Kidney (tissue), 14 donors: Measurements from ENCODE around the gene TMTC3. TPM values are rescaled to one million over a fixed set of nuclear protein-coding genes. Genes with fewer than 3 reads are reported as not detected.

Experiments
- DNase-seq, 5 donors: peaks; one replicate each; pipeline ENCODE4 v3.0.0-alpha.2; 2013 to 2020
- FAIRE-seq: peaks from 2 replicates; lab custom pipeline; 2012; peaks lifted over from hg19 to GRCh38; lab: Jason Lieb, UNC
- H3K27ac ChIP-seq, 2 donors: one replicate each; pipeline ENCODE4 v1.7.0; 2013; ENCODE audit warnings: low read depth in 2 of 2, low read length in 2 of 2, inconsistent platforms in 1 of 2
- H3K27me3 ChIP-seq: one replicate; pipeline ENCODE4 v1.7.1; 2013; ENCODE audit warnings: low read length, inconsistent platforms; ENCODE audit not compliant: control insufficient read depth, insufficient read depth
- H3K36me3 ChIP-seq, 3 donors: one replicate each; pipeline versions ENCODE4 v1.7.0 to v1.7.1; 2013; ENCODE audit warnings: low read length in 3 of 3, control low read depth in 1 of 3, inconsistent platforms in 1 of 3; ENCODE audit not compliant: insufficient read depth in 3 of 3, control insufficient read depth in 2 of 3
- H3K4me1 ChIP-seq, 3 donors: one replicate each; pipeline versions ENCODE4 v1.7.0 to v1.7.1; 2013; ENCODE audit warnings: low read length in 3 of 3, inconsistent platforms in 1 of 3, low read depth in 1 of 3; ENCODE audit not compliant: control insufficient read depth in 2 of 3, insufficient read depth in 2 of 3
- H3K4me3 ChIP-seq, 3 donors: one replicate each; pipeline versions ENCODE4 v1.7.0 to v1.8.1; 2013; ENCODE audit warnings: low read length in 3 of 3, control low read depth in 1 of 3, inconsistent platforms in 1 of 3
- H3K9ac ChIP-seq, 3 donors: one replicate each; pipeline versions ENCODE4 v1.7.0 to v1.7.1; 2013; ENCODE audit warnings: low read length in 3 of 3, control low read depth in 1 of 3, inconsistent platforms in 1 of 3
- H3K9me3 ChIP-seq, 3 donors: one replicate each; pipeline versions ENCODE4 v1.7.0 to v1.7.1; 2013; ENCODE audit warnings: low read length in 3 of 3, control low read depth in 1 of 3, inconsistent platforms in 1 of 3; ENCODE audit not compliant: control insufficient read depth in 2 of 3, insufficient read depth in 1 of 3
- CTCF ChIP-seq: IDR thresholded peaks from 3 replicates; pipeline ENCODE4 v1.5.1; 2012; ENCODE audit warnings: mild to moderate bottlenecking, moderate library complexity, borderline replicate concordance; ENCODE audit not compliant: insufficient read depth; ENCODE audit errors: extremely low read depth
- intact Hi-C: fragments of 100-400 bp; cut with DNase I; formaldehyde crosslinking; loops from one replicate; pipeline ENCODE4 v1.11.1; 2022
- polyA plus RNA-seq: library from polyadenylated mRNA; stranded (reverse); fragments of 350-450 nt; fragmentation: Illumina TruSeq; extraction: RNeasy Lipid Tissue Mini Kit (QIAGEN cat#74804); gene quantifications from one replicate; pipeline ENCODE4 v1.2.3, GENCODE V29; 2014; ENCODE audit warnings: low read depth, low replicate concordance; ENCODE audit not compliant: insufficient read depth
- total RNA-seq: library from RNA; stranded (reverse); fragmentation: NEBNext Ultra II Directional; extraction: Animal tissue kit (Norgen Biotek cat#: 25700); gene quantifications from one replicate; pipeline ENCODE4 v1.2.1, GENCODE V29; 2021
- donor health status: control.
- donor health status: control.
- donor health status: control.
- donor health status: control.
- donor health status: control.
- donor health status: DM: yes; HTN: yes; CAD: no.
- donor health status: Normal renal cell carcinoma (clear cell type).

Gene TMTC3
- total and polyA plus RNA-seq, 2 donors from 2014 or later: 5.1 to 23.5 TPM

GRCh38 chr12:88242939-88243338, 100.8 kb downstream of the TMTC3 start:
- Histone ChIP-seq H3K4me3 (no peak overlapping the region), H3K4me1 (no peaks in the 10 kb centered on the region), H3K9ac (no peak overlapping the region), H3K27me3 (no peaks in the 10 kb centered on the region), H3K27ac (no peak overlapping the region), H3K36me3 (no peaks in the 10 kb centered on the region), H3K9me3 (no peaks in the 10 kb centered on the region)
- TF ChIP-seq CTCF: no peak
- DNase-seq (no peak), FAIRE-seq (no peak)
- intact Hi-C loops: no loop called here

GRCh38 chr12:88243982-88244381, 101.9 kb downstream of the TMTC3 start:
- TF ChIP-seq CTCF: no peak
- Histone ChIP-seq H3K4me1 (no peaks in the 10 kb centered on the region), H3K4me3 (no peak overlapping the region), H3K9me3 (no peaks in the 10 kb centered on the region), H3K9ac (no peak overlapping the region), H3K27ac (no peak overlapping the region), H3K27me3 (no peaks in the 10 kb centered on the region), H3K36me3 (no peaks in the 10 kb centered on the region)
- no peak for DNase-seq
- FAIRE-seq: no peak
- intact Hi-C loops: no loop called here

GRCh38 chr12:88245905-88246304, 103.8 kb downstream of the TMTC3 start:
- peak; percentile 33 for FAIRE-seq
- Histone ChIP-seq H3K4me1 (no peaks in the 10 kb centered on the region), H3K4me3 (no peak overlapping the region), H3K27ac (no peak overlapping the region), H3K9ac (no peak overlapping the region), H3K27me3 (no peaks in the 10 kb centered on the region), H3K36me3 (no peaks in the 10 kb centered on the region), H3K9me3 (no peaks in the 10 kb centered on the region)
- TF ChIP-seq CTCF: no peak
- intact Hi-C loops: no loop called here
- no peak for DNase-seq

- Histone ChIP-seq H3K4me1 (no peaks in the 10 kb centered on the region), H3K27ac (no peak overlapping the region), H3K4me3 (no peak overlapping the region), H3K9ac (no peak overlapping the region), H3K36me3 (no peaks in the 10 kb centered on the region), H3K9me3 (no peaks in the 10 kb centered on the region), H3K27me3 (no peaks in the 10 kb centered on the region)
- intact Hi-C loops: no loop called here
- FAIRE-seq: no peak
- no peak for DNase-seq
- no peak for TF ChIP-seq CTCF
Observed at GRCh38 chr12:88247241-88247643, 105.1 kb downstream of the TMTC3 start.
